Hepatocyte (in vitro differentiated cells): ENCODE data around the gene ATP2C2.
"Not testable (repeated sequence)": the region's sequence is repeated elsewhere in the genome, so short reads cannot be mapped to it uniquely, and the experiment has no call there.

Source experiments
- EZH2 ChIP-seq: fragments of 200-600 bp; sonication (generic); IDR thresholded peaks from 2 replicates; pipeline ENCODE4 v1.6.1; 2016; ENCODE audit warnings: antibody characterized with exemption, mild to moderate bottlenecking, borderline replicate concordance
- EZH2phosphoT487 ChIP-seq: fragments of 200-600 bp; sonication (generic); IDR thresholded peaks from one replicate; pipeline ENCODE4 v1.6.1; 2018; ENCODE audit warnings: antibody characterized with exemption, mild to moderate bottlenecking, low read depth, moderate library complexity; ENCODE audit not compliant: unreplicated experiment, severe bottlenecking
- TF ChIP-seq, protein P1 (sequence below): fragments of 200-600 bp; sonication (generic); IDR thresholded peaks from 2 replicates; pipeline ENCODE4 v1.5.1; 2016; ENCODE audit warnings: antibody characterized with exemption, mild to moderate bottlenecking; ENCODE audit not compliant: poor library complexity

DNA sequence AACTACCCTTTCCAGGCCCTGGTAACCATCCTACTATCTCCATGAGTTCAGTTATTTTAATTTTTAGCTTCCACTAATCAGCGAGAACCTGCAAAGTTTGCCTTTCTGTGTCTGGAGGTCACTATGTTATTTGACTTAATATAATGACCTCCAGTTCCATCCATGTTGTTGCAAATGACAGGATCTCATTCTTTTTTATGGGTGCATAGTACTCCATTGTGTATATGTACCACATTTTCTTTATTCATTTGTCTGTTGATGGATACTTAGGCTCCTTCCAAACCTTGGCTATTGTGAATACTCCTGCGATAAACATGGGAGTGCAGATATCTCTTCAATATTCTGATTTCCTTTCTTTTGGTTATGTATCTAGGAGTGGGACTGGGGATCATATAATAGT lies 31.6 kb downstream of the ATP2C2 start:
- not testable (repeated sequence) for TF ChIP-seq EZH2, EZH2phosphoT487
- TF ChIP-seq, protein P1, sequence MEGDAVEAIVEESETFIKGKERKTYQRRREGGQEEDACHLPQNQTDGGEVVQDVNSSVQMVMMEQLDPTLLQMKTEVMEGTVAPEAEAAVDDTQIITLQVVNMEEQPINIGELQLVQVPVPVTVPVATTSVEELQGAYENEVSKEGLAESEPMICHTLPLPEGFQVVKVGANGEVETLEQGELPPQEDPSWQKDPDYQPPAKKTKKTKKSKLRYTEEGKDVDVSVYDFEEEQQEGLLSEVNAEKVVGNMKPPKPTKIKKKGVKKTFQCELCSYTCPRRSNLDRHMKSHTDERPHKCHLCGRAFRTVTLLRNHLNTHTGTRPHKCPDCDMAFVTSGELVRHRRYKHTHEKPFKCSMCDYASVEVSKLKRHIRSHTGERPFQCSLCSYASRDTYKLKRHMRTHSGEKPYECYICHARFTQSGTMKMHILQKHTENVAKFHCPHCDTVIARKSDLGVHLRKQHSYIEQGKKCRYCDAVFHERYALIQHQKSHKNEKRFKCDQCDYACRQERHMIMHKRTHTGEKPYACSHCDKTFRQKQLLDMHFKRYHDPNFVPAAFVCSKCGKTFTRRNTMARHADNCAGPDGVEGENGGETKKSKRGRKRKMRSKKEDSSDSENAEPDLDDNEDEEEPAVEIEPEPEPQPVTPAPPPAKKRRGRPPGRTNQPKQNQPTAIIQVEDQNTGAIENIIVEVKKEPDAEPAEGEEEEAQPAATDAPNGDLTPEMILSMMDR = not testable (repeated sequence)
